H9 (cell line): ENCODE measurements around the gene DCAF6. TPM values are rescaled to one million over a fixed set of nuclear protein-coding genes. Genes with fewer than 3 reads are reported as not detected.

Experiments
- DNase-seq: peaks from one replicate; pipeline ENCODE4 v3.0.0-alpha.2; 2017
- H2AFZ ChIP-seq: one replicate; pipeline ENCODE4 v1.6.1; 2013; ENCODE audit warnings: mild to moderate bottlenecking, low read length, control low read depth, moderate library complexity
- H2AK5ac ChIP-seq: 2 replicates; pipeline ENCODE4 v1.6.1; 2013; ENCODE audit warnings: low read length, control low read depth, mixed read lengths; ENCODE audit not compliant: insufficient read length
- H2BK120ac ChIP-seq: one replicate; pipeline ENCODE4 v1.6.1; 2013; ENCODE audit warnings: low read depth, mild to moderate bottlenecking, low read length, control low read depth, inconsistent platforms; ENCODE audit not compliant: poor library complexity, severe bottlenecking
- H2BK12ac ChIP-seq: 2 replicates; pipeline ENCODE4 v1.6.1; 2013; ENCODE audit warnings: low read length, control low read depth, mixed read lengths, low read depth; ENCODE audit not compliant: insufficient read length
- H2BK15ac ChIP-seq: 2 replicates; pipeline ENCODE4 v1.6.1; 2013; ENCODE audit warnings: low read depth, low read length, control low read depth
- H2BK20ac ChIP-seq: one replicate; pipeline ENCODE4 v1.6.1; 2013; ENCODE audit warnings: low read depth, mild to moderate bottlenecking, low read length, control low read depth, inconsistent platforms; ENCODE audit not compliant: poor library complexity, severe bottlenecking
- H2BK5ac ChIP-seq: 2 replicates; pipeline ENCODE4 v1.6.1; 2013; ENCODE audit warnings: low read length, control low read depth, mixed read lengths; ENCODE audit not compliant: insufficient read length
- H3K14ac ChIP-seq: 2 replicates; pipeline ENCODE4 v1.6.1; 2013; ENCODE audit warnings: low read length, control low read depth; ENCODE audit not compliant: insufficient read depth
- H3K18ac ChIP-seq: 2 replicates; pipeline ENCODE4 v1.6.1; 2013; ENCODE audit warnings: low read depth, mild to moderate bottlenecking, mixed read lengths, low read length, control low read depth; ENCODE audit not compliant: insufficient read length
- H3K23ac ChIP-seq: 2 replicates; pipeline ENCODE4 v1.6.1; 2013; ENCODE audit warnings: low read length, control low read depth, mixed read lengths, low read depth; ENCODE audit not compliant: insufficient read length
- H3K23me2 ChIP-seq: 2 replicates; pipeline ENCODE4 v1.6.1; 2013; ENCODE audit warnings: low read depth, mild to moderate bottlenecking, mixed read lengths, low read length, control low read depth; ENCODE audit not compliant: insufficient read length, poor library complexity, severe bottlenecking
- H3K27ac ChIP-seq: 2 replicates; pipeline ENCODE4 v1.5.1; 2013; ENCODE audit warnings: low read length, control low read depth, mixed read lengths, low read depth; ENCODE audit not compliant: insufficient read length
- H3K27me3 ChIP-seq: 2 replicates; pipeline ENCODE4 v1.6.1; 2013; ENCODE audit warnings: low read length, control low read depth, inconsistent platforms; ENCODE audit not compliant: insufficient read depth
- H3K4ac ChIP-seq: 2 replicates; pipeline ENCODE4 v1.6.1; 2013; ENCODE audit warnings: low read depth, mild to moderate bottlenecking, control low read depth, inconsistent platforms, low read length, moderate library complexity
- H3K4me1 ChIP-seq: 2 replicates; pipeline ENCODE4 v1.6.1; 2013; ENCODE audit warnings: low read length, control low read depth, inconsistent platforms; ENCODE audit not compliant: insufficient read depth
- H3K4me2 ChIP-seq: 2 replicates; pipeline ENCODE4 v1.6.1; 2013; ENCODE audit warnings: low read length, control low read depth, mixed read lengths; ENCODE audit not compliant: insufficient read length, insufficient read depth
- H3K56ac ChIP-seq: 2 replicates; pipeline ENCODE4 v1.6.1; 2013; ENCODE audit warnings: low read depth, mild to moderate bottlenecking, mixed read lengths, low read length, control low read depth; ENCODE audit not compliant: insufficient read length
- H3K79me1 ChIP-seq: 2 replicates; pipeline ENCODE4 v1.6.1; 2013; ENCODE audit warnings: low read depth, mild to moderate bottlenecking, moderate library complexity, low read length, control low read depth, inconsistent platforms; ENCODE audit not compliant: insufficient read depth, poor library complexity, severe bottlenecking
- H3K79me2 ChIP-seq: 2 replicates; pipeline ENCODE4 v1.6.1; 2013; ENCODE audit warnings: low read length, control low read depth, inconsistent platforms; ENCODE audit not compliant: insufficient read depth
- H3K9ac ChIP-seq: 2 replicates; pipeline ENCODE4 v1.6.1; 2013; ENCODE audit warnings: low read length, control low read depth, mixed read lengths; ENCODE audit not compliant: insufficient read length; ENCODE audit errors: extremely low read depth
- H3K9me3 ChIP-seq: one replicate; pipeline ENCODE4 v1.6.1; 2013; ENCODE audit warnings: low read depth, low read length, inconsistent platforms; ENCODE audit not compliant: control insufficient read depth
- H3T11ph ChIP-seq: one replicate; pipeline ENCODE4 v1.6.1; 2013; ENCODE audit warnings: mild to moderate bottlenecking, low read length, control low read depth, inconsistent platforms
- H4K20me1 ChIP-seq: one replicate; pipeline ENCODE4 v1.6.1; 2013; ENCODE audit not compliant: control insufficient read depth, insufficient read length, insufficient read depth
- H4K5ac ChIP-seq: 2 replicates; pipeline ENCODE4 v1.6.1; 2013; ENCODE audit warnings: low read depth, mild to moderate bottlenecking, mixed read lengths, low read length, control low read depth; ENCODE audit not compliant: insufficient read length
- H4K8ac ChIP-seq: replicated peaks from 2 replicates; pipeline ENCODE4 v1.6.1; 2013; ENCODE audit warnings: low read length, control low read depth, mixed read lengths, low read depth; ENCODE audit not compliant: insufficient read length
- H4K91ac ChIP-seq: 2 replicates; pipeline ENCODE4 v1.6.1; 2013; ENCODE audit warnings: low read depth, mild to moderate bottlenecking, moderate library complexity, mixed read lengths, low read length, control low read depth; ENCODE audit not compliant: insufficient read length
- H3K27ac Mint-ChIP-seq, 3 experiments: 2 replicates in 2 of 3; 3 replicates in 1 of 3; pipeline ENCODE4 v1.8.0; 2020 to 2021; ENCODE audit warnings: mixed read lengths in 3 of 3, mild to moderate bottlenecking in 1 of 3, moderate library complexity in 1 of 3
- H3K27me3 Mint-ChIP-seq: 2 replicates; pipeline ENCODE4 v1.8.0; 2021; ENCODE audit warnings: low read depth, mild to moderate bottlenecking, moderate library complexity, mixed read lengths
- H3K36me3 Mint-ChIP-seq, 3 experiments: 2 replicates in 2 of 3; 3 replicates in 1 of 3; pipeline ENCODE4 v1.8.0; 2020 to 2021; ENCODE audit warnings: low read depth in 3 of 3, mixed read lengths in 3 of 3; ENCODE audit not compliant: insufficient read depth in 1 of 3
- H3K4me1 Mint-ChIP-seq, 2 experiments: 2 replicates each; pipeline ENCODE4 v1.8.0; 2020; ENCODE audit warnings: mixed read lengths in 2 of 2
- H3K4me3 Mint-ChIP-seq, 2 experiments: 2 replicates in 1 of 2; 3 replicates in 1 of 2; pipeline ENCODE4 v1.8.0; 2020 to 2021; ENCODE audit warnings: mild to moderate bottlenecking in 2 of 2, mixed read lengths in 2 of 2, moderate library complexity in 1 of 2
- H3K9me3 Mint-ChIP-seq, 2 experiments: 2 replicates in 1 of 2; 3 replicates in 1 of 2; pipeline ENCODE4 v1.8.0; 2020; ENCODE audit warnings: mild to moderate bottlenecking in 2 of 2, mixed read lengths in 2 of 2, moderate library complexity in 1 of 2
- WGBS: extraction: QIAGEN DNeasy Blood & Tissue Kit; methylation state at CpG from one replicate; pipeline ENCODE4 v1.1.7; 2013; ENCODE audit warnings: missing lambda C conversion rate, low lambda C conversion rate, mixed read lengths; ENCODE audit not compliant: insufficient read length; ENCODE audit errors: extremely low coverage; 5-methylcytosine and 5-hydroxymethylcytosine counted together
- total RNA-seq: library from RNA; stranded (reverse); gene quantifications from 2 replicates; pipeline ENCODE4 v1.2.1, GENCODE V29; 2021
- TF ChIP-seq, protein P1 (sequence below): fragments of 200-600 bp; sonication (generic); conservative IDR thresholded peaks from 3 replicates; pipeline ENCODE4 v1.8.0; 2021; ENCODE audit warnings: antibody characterized with exemption, mild to moderate bottlenecking

Gene DCAF6
- total RNA-seq, 1 experiment from 2014 or later, result 16.0 TPM

DNA sequence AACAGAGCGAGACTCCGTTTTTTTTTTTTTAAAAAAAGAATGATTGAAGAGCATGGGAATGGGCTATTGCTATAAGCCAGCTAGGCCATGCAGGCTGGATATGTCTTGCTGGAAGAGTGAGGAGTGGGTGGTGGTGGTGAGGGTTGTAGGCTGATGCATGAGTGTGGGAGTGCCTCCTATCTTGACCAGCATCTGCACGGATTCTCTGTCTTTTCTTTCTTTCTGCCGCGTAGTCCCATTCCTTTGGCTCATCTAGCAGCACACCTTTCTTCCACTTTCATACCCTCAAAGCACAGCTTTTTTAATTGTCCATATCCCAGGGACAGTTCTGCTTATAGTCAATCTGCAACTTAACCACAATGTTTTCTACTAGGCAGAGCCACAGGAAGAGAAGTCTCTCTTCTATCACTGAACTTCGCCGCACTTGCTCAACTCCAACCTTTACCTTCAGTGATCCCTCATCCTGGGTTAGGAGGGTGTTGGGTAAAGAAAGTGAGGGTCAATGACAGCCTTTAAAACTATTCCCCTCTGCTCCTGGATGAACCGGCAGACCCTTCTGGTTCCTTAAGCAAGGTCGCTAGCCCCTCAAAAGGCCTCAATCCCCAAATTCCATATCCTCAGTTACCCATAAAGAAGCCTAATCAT, 37.8 kb upstream of the DCAF6 start:
- H2BK15ac ChIP-seq, result no peak overlapping the region
- H3K27ac ChIP-seq, result no peak overlapping the region
- H4K91ac ChIP-seq, result no peak overlapping the region
- no peaks in the 10 kb centered on the region for H3K27me3 Mint-ChIP-seq
- no peak overlapping the region for H2BK12ac ChIP-seq
- no peak overlapping the region for H4K5ac ChIP-seq
- no peak overlapping the region for H3K4me3 Mint-ChIP-seq
- H3K23ac ChIP-seq, result no peak overlapping the region
- no peak overlapping the region for H3K56ac ChIP-seq
- H3K4me2 ChIP-seq, result no peak overlapping the region
- no peak overlapping the region for H3K9ac ChIP-seq
- no peaks in the 10 kb centered on the region for H3K79me2 ChIP-seq
- no peak overlapping the region for H2AFZ ChIP-seq
- no peaks in the 10 kb centered on the region for H4K20me1 ChIP-seq
- no CpG with 5 or more reads among the region's 9 CpGs for WGBS
- H3K18ac ChIP-seq, result no peak overlapping the region
- H3K79me1 ChIP-seq, result no peaks in the 10 kb centered on the region
- TF ChIP-seq, protein P1, sequence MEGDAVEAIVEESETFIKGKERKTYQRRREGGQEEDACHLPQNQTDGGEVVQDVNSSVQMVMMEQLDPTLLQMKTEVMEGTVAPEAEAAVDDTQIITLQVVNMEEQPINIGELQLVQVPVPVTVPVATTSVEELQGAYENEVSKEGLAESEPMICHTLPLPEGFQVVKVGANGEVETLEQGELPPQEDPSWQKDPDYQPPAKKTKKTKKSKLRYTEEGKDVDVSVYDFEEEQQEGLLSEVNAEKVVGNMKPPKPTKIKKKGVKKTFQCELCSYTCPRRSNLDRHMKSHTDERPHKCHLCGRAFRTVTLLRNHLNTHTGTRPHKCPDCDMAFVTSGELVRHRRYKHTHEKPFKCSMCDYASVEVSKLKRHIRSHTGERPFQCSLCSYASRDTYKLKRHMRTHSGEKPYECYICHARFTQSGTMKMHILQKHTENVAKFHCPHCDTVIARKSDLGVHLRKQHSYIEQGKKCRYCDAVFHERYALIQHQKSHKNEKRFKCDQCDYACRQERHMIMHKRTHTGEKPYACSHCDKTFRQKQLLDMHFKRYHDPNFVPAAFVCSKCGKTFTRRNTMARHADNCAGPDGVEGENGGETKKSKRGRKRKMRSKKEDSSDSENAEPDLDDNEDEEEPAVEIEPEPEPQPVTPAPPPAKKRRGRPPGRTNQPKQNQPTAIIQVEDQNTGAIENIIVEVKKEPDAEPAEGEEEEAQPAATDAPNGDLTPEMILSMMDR, result no peak
- no peak overlapping the region for H3T11ph ChIP-seq
- no peak overlapping the region for H2AK5ac ChIP-seq
- H2BK5ac ChIP-seq, result no peak overlapping the region
- H3K4me1 Mint-ChIP-seq, result no peaks in the 10 kb centered on the region
- no peaks in the 10 kb centered on the region for H3K9me3 Mint-ChIP-seq
- H3K23me2 ChIP-seq, result no peaks in the 10 kb centered on the region
- no peak overlapping the region for H4K8ac ChIP-seq
- H2BK20ac ChIP-seq, result no peak overlapping the region
- no peaks in the 10 kb centered on the region for H3K9me3 ChIP-seq
- no peak overlapping the region for H2BK120ac ChIP-seq
- no peaks in the 10 kb centered on the region for H3K36me3 Mint-ChIP-seq
- no peaks in the 10 kb centered on the region; the same call in 1 of the 2 replicates for H3K4me1 ChIP-seq
- H3K27ac Mint-ChIP-seq, result peak overlapping the region in 1 of 3 experiments; percentile 78; a peak in 3 of 7 replicates
- no peaks in the 10 kb centered on the region for H3K27me3 ChIP-seq
- H3K14ac ChIP-seq, result no peak overlapping the region
- DNase-seq, result no peak
- no peak overlapping the region for H3K4ac ChIP-seq
